ENCODE data around the gene GLCCI1. TPM values are rescaled to one million over a fixed set of nuclear protein-coding genes. Genes with fewer than 3 reads are reported as not detected.
"Not testable (repeated sequence)": the region's sequence is repeated elsewhere in the genome, so short reads cannot be mapped to it uniquely, and the experiment has no call there.

The GLCCI1 gene
- total RNA-seq, 2 donors from 2014 or later = 44.3 to 55.8 TPM

DNA sequence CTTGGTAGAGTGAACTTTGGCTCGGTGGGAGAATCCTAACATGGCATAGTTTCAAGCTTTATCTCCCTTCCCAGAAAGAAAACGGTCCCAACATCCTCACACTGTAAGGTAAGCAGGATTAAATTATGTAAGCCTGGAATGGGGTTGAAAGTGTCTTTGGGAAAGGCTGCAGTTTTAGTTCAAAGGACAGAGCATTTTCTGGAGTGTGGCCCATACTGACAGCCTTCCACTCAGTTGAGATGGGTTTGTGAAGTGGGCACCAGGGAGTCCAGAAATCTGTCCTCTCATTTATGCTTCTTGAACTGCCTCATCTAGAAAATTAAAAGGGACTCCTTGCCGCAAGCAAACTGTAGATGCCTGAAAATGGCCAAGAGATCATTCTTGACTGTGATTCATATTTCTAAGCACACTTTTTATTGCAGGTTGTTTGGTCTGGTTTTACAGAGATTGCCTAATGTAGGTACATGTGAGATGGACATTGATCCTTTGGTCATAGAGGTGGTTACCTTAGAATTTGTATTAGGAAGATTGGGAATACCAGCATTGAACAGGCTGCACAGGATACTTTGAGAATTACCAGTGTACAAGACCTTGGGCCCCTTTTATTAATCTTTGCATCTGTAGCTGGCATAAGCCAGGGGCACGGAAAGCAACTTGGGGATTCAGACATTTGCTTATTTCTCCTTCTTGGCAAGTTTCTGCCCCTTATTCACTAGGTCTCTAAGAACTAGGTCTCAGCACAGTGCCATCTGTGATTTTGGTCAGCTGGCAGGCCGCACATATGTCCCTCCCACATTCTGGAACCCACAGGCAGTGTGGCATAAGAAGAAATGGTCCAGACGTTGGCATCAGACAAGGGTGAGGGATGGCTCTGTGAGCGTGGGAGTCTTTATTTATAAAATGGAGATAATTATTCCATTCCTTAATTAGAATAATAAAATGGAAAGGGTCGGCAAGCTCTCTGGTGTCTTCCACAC lies 125.9 kb downstream of the GLCCI1 start:
- no peak for DNase-seq
- Mint-ChIP-seq H3K4me1 (peaks cover 7% of the 10 kb centered on the region), H3K9me3 (peaks cover 12% of the 10 kb centered on the region), H3K27ac (no peak overlapping the region), H3K4me3 (no peak overlapping the region), H3K27me3 (ENCODE audit: insufficient read depth) (no peaks in the 10 kb centered on the region), H3K36me3 (ENCODE audit: low read depth) (peaks cover 27% of the 10 kb centered on the region)
- TF ChIP-seq, protein P1, sequence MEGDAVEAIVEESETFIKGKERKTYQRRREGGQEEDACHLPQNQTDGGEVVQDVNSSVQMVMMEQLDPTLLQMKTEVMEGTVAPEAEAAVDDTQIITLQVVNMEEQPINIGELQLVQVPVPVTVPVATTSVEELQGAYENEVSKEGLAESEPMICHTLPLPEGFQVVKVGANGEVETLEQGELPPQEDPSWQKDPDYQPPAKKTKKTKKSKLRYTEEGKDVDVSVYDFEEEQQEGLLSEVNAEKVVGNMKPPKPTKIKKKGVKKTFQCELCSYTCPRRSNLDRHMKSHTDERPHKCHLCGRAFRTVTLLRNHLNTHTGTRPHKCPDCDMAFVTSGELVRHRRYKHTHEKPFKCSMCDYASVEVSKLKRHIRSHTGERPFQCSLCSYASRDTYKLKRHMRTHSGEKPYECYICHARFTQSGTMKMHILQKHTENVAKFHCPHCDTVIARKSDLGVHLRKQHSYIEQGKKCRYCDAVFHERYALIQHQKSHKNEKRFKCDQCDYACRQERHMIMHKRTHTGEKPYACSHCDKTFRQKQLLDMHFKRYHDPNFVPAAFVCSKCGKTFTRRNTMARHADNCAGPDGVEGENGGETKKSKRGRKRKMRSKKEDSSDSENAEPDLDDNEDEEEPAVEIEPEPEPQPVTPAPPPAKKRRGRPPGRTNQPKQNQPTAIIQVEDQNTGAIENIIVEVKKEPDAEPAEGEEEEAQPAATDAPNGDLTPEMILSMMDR (conservative IDR thresholded peaks at IDR 0.05) = no peak
- Histone ChIP-seq H3K9ac (ENCODE audit: extremely low read depth, low read length, poor library complexity, severe bottlenecking) (no peak overlapping the region), H3K9me3 (ENCODE audit: control insufficient read depth, low read length) (no peaks in the 10 kb centered on the region), H3K4me1 (ENCODE audit: control insufficient read depth, insufficient read depth, low read length) (peaks cover 5% of the 10 kb centered on the region), H3K27ac (ENCODE audit: low read depth, low read length) (no peak overlapping the region), H3K4me3 (ENCODE audit: low read length) (no peak overlapping the region), H3K27me3 (ENCODE audit: control insufficient read depth, insufficient read depth, low read length, poor library complexity, severe bottlenecking) (no peaks in the 10 kb centered on the region), H3K36me3 (ENCODE audit: control insufficient read depth, insufficient read depth, low read length) (no peaks in the 10 kb centered on the region)
- WGBS, 2 experiments (ENCODE audit: insufficient coverage in 1 of 2, insufficient read length in 1 of 2) = 92 to 95% methylated on average over 3 to 6 of the region's 8 CpGs

DNA sequence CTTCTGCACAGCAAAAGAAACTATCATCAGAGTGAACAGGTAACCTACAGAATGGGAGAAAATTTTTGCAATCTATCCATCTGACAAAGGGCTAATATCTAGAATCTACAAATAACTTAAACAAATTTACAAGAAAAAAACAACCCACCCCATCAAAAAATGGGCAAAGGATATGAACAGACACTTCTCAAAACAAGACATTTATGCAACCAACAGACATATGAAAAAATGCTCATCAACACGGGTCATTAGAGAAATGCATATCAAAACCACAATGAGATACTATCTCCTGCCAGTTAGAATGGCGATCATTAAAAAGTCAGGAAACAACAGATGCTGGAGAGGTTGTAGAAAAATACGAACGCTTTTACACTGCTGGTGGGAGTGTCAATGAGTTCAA lies 132.7 kb downstream of the GLCCI1 start:
- H3K27ac Mint-ChIP-seq; DNase-seq; H3K27me3 ChIP-seq (ENCODE audit: control insufficient read depth, insufficient read depth, low read length, poor library complexity, severe bottlenecking); H3K4me3 ChIP-seq (ENCODE audit: low read length); H3K4me3 Mint-ChIP-seq; H3K9ac ChIP-seq (ENCODE audit: extremely low read depth, low read length, poor library complexity, severe bottlenecking); H3K27me3 Mint-ChIP-seq (ENCODE audit: insufficient read depth); H3K36me3 ChIP-seq (ENCODE audit: control insufficient read depth, insufficient read depth, low read length); H3K36me3 Mint-ChIP-seq (ENCODE audit: low read depth); H3K4me1 ChIP-seq (ENCODE audit: control insufficient read depth, insufficient read depth, low read length); H3K27ac ChIP-seq (ENCODE audit: low read depth, low read length); H3K4me1 Mint-ChIP-seq; H3K9me3 ChIP-seq (ENCODE audit: control insufficient read depth, low read length): not testable (repeated sequence)
- peaks cover 26% of the 10 kb centered on the region for H3K9me3 Mint-ChIP-seq
- 85 to 92% methylated on average over 4 of the region's 4 CpGs for WGBS, 2 experiments (ENCODE audit: insufficient coverage in 1 of 2, insufficient read length in 1 of 2)

DNA sequence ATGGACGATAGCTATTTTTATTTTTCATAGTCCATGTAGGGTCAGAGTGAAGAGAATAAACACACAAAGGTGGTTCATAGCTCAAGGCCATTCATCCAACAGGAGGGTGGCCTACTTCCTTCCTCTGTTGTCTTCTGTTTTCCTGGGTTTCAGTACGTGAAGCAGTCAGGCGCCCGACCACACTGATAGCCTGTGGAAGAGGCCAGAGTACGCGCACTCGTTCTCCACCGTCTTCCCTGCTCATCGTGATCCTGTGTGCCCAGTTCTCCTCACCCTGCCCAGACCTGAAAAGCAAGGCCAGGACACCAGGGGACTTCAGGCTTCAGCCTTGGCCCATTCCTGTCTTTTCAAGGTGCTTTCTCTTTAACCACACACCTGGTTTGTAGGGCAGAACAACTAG lies 134.7 kb downstream of the GLCCI1 start:
- 84 to 85% methylated on average over 8 to 9 of the region's 9 CpGs for WGBS, 2 experiments (ENCODE audit: insufficient coverage in 1 of 2, insufficient read length in 1 of 2)
- peaks cover 3% of the 10 kb centered on the region for H3K4me1 Mint-ChIP-seq
- Histone ChIP-seq H3K27me3 (ENCODE audit: control insufficient read depth, insufficient read depth, low read length, poor library complexity, severe bottlenecking) (no peaks in the 10 kb centered on the region), H3K36me3 (ENCODE audit: control insufficient read depth, insufficient read depth, low read length) (no peaks in the 10 kb centered on the region), H3K9ac (ENCODE audit: extremely low read depth, low read length, poor library complexity, severe bottlenecking) (no peak overlapping the region), H3K4me1 (ENCODE audit: control insufficient read depth, insufficient read depth, low read length) (no peaks in the 10 kb centered on the region), H3K4me3 (ENCODE audit: low read length) (no peak overlapping the region), H3K9me3 (ENCODE audit: control insufficient read depth, low read length) (no peaks in the 10 kb centered on the region), H3K27ac (ENCODE audit: low read depth, low read length) (no peak overlapping the region)
- TF ChIP-seq, protein P1 (conservative IDR thresholded peaks at IDR 0.05) = no peak
- H3K4me3 Mint-ChIP-seq = no peak overlapping the region
- no peak overlapping the region for H3K27ac Mint-ChIP-seq
- H3K36me3 Mint-ChIP-seq (ENCODE audit: low read depth) = no peaks in the 10 kb centered on the region
- H3K27me3 Mint-ChIP-seq (ENCODE audit: insufficient read depth) = no peaks in the 10 kb centered on the region
- H3K9me3 Mint-ChIP-seq = peaks cover 24% of the 10 kb centered on the region
- no peak for DNase-seq

Data from endodermal cell (in vitro differentiated cells).